ENCODE results near the gene POLH. TPM values are rescaled to one million over a fixed set of nuclear protein-coding genes. Genes with fewer than 3 reads are reported as not detected.
A peak's percentile ranks its signal among the peaks of the same experiment; 100 is the strongest.
"Not testable (repeated sequence)": the region's sequence is repeated elsewhere in the genome, so short reads cannot be mapped to it uniquely, and the experiment has no call there.

POLH gene
- 7.4 and 8.9 TPM in 2 replicates for total RNA-seq
- polyA plus RNA-seq: 5.0 and 5.1 TPM in 2 replicates

DNA sequence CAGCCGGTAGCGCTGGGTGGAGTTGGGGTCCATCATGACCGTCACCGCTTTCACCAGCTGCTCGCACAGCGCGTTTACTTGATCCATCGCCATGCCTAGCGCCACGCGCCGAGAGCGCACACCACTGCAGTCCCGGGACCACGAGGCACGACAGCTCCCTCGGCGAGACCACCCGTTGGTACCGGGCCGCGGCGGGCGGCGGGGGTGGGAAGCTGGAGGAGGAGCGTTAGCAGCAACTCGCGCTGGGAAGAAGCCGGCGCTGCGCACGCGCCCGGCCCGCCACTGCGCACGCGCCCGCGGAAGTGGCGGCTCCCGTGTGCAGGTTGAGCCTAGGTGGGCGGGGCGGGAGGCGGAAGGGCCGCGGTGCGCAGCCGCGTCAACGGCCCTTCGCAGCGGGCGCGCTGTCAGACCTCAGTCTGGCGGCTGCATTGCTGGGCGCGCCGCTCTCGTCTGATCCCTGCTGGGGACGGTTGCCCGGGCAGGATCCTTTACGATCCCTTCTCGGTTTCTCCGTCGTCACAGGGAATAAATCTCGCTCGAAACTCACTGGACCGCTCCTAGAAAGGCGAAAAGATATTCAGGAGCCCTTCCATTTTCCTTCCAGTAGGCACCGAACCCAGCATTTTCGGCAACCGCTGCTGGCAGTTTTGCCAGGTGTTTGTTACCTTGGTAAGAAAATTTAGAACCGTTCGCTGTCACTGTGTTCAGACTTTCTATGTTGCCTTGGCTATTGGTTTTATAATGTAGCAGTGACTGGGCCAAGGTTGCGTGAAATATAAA is at the start of gene POLH, which contains the start of gene XPO5:
TSS of gene POLH (plus strand) at position 414 of the 780 bp plus-strand sequence. CDS start 6,135 bp downstream, outside the sequence.
TSS of gene XPO5 (minus strand) at position 267 of the 780 bp plus-strand sequence. CDS start at position 93, 174 bp downstream.
- no peaks in the 10 kb centered on the region for H4K20me1 ChIP-seq (ENCODE audit: insufficient read depth, poor library complexity, severe bottlenecking)
- peak within 1 kb of the TSS; percentile 86 for H3K4me2 ChIP-seq
- H3K9me2 ChIP-seq (replicated peaks; ENCODE audit: insufficient read depth): no peaks in the 10 kb centered on the region
- H3K27me3 ChIP-seq: no peaks in the 10 kb centered on the region
- H3K4me3 ChIP-seq: peak within 1 kb of the TSS; percentile 87
- H3K36me3 ChIP-seq (replicated peaks; ENCODE audit: insufficient read depth, low read depth): no peaks in the 10 kb centered on the region
- peak within 1 kb of the TSS; percentile 92 for H2AFZ ChIP-seq
- peaks cover 13% of the 10 kb centered on the region for H3K4me1 ChIP-seq (ENCODE audit: insufficient read depth)
- peak; percentile 97 for DNase-seq (ENCODE audit: low spot score)
- no peaks in the 10 kb centered on the region for H3K9me3 ChIP-seq (ENCODE audit: low read depth)
- no peak for TF ChIP-seq EZH2 (IDR thresholded peaks at IDR 0.05; ENCODE audit: borderline replicate concordance)
- no peak for TF ChIP-seq EZH2phosphoT487 (IDR thresholded peaks at IDR 0.05; ENCODE audit: low read depth, severe bottlenecking, unreplicated experiment)
- TF ChIP-seq CTCF (IDR thresholded peaks at IDR 0.05; ENCODE audit: poor library complexity): no peak
- WGBS (ENCODE audit: low lambda C conversion rate, missing lambda C conversion rate): under 1% methylated on average over 68 of the region's 76 CpGs
- H3K27ac ChIP-seq: peak within 1 kb of the TSS; percentile 89
- H3K79me2 ChIP-seq: peaks cover 66% of the 10 kb centered on the region

DNA sequence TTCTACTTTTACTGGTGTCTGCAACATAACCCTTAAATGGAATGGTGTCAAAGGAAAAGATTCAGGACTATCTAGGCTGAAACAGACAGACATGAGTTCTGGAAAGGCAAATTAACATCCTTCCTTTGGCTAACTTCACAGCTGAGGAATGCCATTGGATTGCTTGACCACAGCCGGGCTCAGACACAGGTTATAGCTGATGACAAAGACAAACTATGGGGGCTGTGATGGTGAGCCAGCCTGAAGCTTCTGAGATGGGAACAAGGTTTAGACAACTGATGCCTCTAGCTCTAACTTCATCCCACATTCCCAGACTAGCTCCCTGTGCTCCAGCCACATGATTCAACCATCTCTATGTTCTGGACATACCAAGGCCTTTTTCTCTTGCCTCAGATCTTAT is 43.8 kb upstream of the POLH start:
- H3K27me3 ChIP-seq: no peaks in the 10 kb centered on the region
- H3K79me2 ChIP-seq: no peaks in the 10 kb centered on the region
- H3K4me2 ChIP-seq: no peak overlapping the region
- TF ChIP-seq CTCF (IDR thresholded peaks at IDR 0.05; ENCODE audit: poor library complexity): no peak
- TF ChIP-seq EZH2phosphoT487 (IDR thresholded peaks at IDR 0.05; ENCODE audit: low read depth, severe bottlenecking, unreplicated experiment): no peak
- TF ChIP-seq EZH2 (IDR thresholded peaks at IDR 0.05; ENCODE audit: borderline replicate concordance): no peak
- H3K27ac ChIP-seq: no peak overlapping the region
- no peaks in the 10 kb centered on the region for H3K4me1 ChIP-seq (ENCODE audit: insufficient read depth)
- no peaks in the 10 kb centered on the region for H3K9me3 ChIP-seq (ENCODE audit: low read depth)
- no peaks in the 10 kb centered on the region for H3K9me2 ChIP-seq (replicated peaks; ENCODE audit: insufficient read depth)
- WGBS (ENCODE audit: low lambda C conversion rate, missing lambda C conversion rate): 88% methylated on average over 1 of the region's 1 CpG
- H3K4me3 ChIP-seq: no peak overlapping the region
- no peaks in the 10 kb centered on the region for H3K36me3 ChIP-seq (replicated peaks; ENCODE audit: insufficient read depth, low read depth)
- no peak for DNase-seq (ENCODE audit: low spot score)
- H2AFZ ChIP-seq: no peak overlapping the region
- H4K20me1 ChIP-seq (ENCODE audit: insufficient read depth, poor library complexity, severe bottlenecking): no peaks in the 10 kb centered on the region

GRCh38 chr6:43538986-43539385 is 37.0 kb upstream of the POLH start:
- H3K79me2 ChIP-seq; H3K4me1 ChIP-seq (ENCODE audit: insufficient read depth); H3K36me3 ChIP-seq (replicated peaks; ENCODE audit: insufficient read depth, low read depth); H3K9me2 ChIP-seq (replicated peaks; ENCODE audit: insufficient read depth); H3K9me3 ChIP-seq (ENCODE audit: low read depth); H2AFZ ChIP-seq; H3K4me2 ChIP-seq; H3K27me3 ChIP-seq; H3K4me3 ChIP-seq; H4K20me1 ChIP-seq (ENCODE audit: insufficient read depth, poor library complexity, severe bottlenecking); H3K27ac ChIP-seq; DNase-seq (ENCODE audit: low spot score): not testable (repeated sequence)
- over 99% methylated on average over 17 of the region's 17 CpGs for WGBS (ENCODE audit: low lambda C conversion rate, missing lambda C conversion rate)

DNA sequence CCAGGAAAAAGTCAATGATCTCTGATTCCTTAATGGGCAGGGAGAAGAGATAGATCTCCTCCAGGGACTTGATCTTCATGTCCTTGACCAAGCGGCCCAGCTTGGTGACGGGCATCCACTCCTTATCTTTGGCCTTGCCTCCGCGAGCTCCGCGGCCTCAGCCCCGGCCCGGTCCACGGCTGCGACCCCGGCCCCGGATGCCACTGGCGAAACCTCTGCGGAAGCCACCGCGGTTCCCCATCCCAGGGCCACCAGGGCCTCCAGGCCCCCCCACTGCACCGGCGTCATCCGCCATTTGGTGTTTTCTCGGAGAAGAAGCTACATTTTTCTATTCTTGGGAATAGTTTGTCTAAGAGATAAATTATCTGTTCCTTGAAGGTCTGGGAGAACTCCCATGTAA is 36.6 kb upstream of the POLH start:
- not testable (repeated sequence) for H3K9me2 ChIP-seq (replicated peaks; ENCODE audit: insufficient read depth); H3K4me3 ChIP-seq; H2AFZ ChIP-seq; H4K20me1 ChIP-seq (ENCODE audit: insufficient read depth, poor library complexity, severe bottlenecking); H3K27me3 ChIP-seq; DNase-seq (ENCODE audit: low spot score); H3K79me2 ChIP-seq; H3K4me1 ChIP-seq (ENCODE audit: insufficient read depth); H3K27ac ChIP-seq; H3K9me3 ChIP-seq (ENCODE audit: low read depth); H3K4me2 ChIP-seq; H3K36me3 ChIP-seq (replicated peaks; ENCODE audit: insufficient read depth, low read depth)
- WGBS (ENCODE audit: low lambda C conversion rate, missing lambda C conversion rate): 98% methylated on average over 20 of the region's 20 CpGs

Data from hepatocyte (in vitro differentiated cells).